NB4 (cell line): ENCODE results near the gene ARSB.

Experiments used
- DNase-seq: peaks from one replicate; pipeline ENCODE4 v3.0.0; 2010; ENCODE audit warnings: low read depth
- H3K4me3 ChIP-seq: one replicate; pipeline ENCODE4 v1.5.1; 2011; ENCODE audit warnings: mild to moderate bottlenecking, low read depth, low read length, moderate library complexity
- MYC ChIP-seq: IDR thresholded peaks from 2 replicates; pipeline ENCODE4 v1.6.1; 2011; ENCODE audit warnings: low read depth, low read length
- POLR2A ChIP-seq: IDR thresholded peaks from 2 replicates; pipeline ENCODE4 v1.6.1; 2011; ENCODE audit warnings: mild to moderate bottlenecking; ENCODE audit not compliant: insufficient read length; ENCODE audit errors: extremely low read depth
- TF ChIP-seq, protein P1 (sequence below): IDR thresholded peaks from 2 replicates; pipeline ENCODE4 v1.6.1; 2011; ENCODE audit warnings: low read depth, low read length
- TF ChIP-seq, protein P2 (sequence below): IDR thresholded peaks from one replicate; pipeline ENCODE4 v1.5.1; 2012; ENCODE audit warnings: low read depth, low read length

Gene ARSB

DNA sequence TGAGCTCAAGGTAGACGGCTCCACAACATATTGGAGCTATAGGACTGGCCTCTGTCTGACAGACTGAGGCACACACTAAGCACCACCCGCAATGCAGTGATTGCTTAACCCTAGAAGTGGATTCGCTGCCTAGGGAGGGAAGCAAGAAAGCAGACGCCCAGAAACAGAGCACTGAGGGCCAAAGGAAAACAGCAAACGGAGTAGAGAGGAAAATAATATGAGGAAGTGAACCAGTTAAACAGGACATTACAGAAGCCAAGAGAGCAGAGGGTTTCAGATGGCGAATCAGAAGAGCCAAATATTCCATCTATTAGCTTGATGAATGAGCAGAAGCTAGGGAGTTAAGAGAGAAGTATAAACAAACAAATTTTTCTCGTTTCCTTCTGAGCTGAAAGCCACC lies 197.3 kb downstream of the ARSB start:
- no peak for DNase-seq
- TF ChIP-seq MYC (no peak), POLR2A (no peak)
- TF ChIP-seq, protein P1, sequence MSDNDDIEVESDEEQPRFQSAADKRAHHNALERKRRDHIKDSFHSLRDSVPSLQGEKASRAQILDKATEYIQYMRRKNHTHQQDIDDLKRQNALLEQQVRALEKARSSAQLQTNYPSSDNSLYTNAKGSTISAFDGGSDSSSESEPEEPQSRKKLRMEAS, result no peak
- TF ChIP-seq, protein P2, sequence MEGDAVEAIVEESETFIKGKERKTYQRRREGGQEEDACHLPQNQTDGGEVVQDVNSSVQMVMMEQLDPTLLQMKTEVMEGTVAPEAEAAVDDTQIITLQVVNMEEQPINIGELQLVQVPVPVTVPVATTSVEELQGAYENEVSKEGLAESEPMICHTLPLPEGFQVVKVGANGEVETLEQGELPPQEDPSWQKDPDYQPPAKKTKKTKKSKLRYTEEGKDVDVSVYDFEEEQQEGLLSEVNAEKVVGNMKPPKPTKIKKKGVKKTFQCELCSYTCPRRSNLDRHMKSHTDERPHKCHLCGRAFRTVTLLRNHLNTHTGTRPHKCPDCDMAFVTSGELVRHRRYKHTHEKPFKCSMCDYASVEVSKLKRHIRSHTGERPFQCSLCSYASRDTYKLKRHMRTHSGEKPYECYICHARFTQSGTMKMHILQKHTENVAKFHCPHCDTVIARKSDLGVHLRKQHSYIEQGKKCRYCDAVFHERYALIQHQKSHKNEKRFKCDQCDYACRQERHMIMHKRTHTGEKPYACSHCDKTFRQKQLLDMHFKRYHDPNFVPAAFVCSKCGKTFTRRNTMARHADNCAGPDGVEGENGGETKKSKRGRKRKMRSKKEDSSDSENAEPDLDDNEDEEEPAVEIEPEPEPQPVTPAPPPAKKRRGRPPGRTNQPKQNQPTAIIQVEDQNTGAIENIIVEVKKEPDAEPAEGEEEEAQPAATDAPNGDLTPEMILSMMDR, result no peak
- H3K4me3 ChIP-seq, result no peak overlapping the region

DNA sequence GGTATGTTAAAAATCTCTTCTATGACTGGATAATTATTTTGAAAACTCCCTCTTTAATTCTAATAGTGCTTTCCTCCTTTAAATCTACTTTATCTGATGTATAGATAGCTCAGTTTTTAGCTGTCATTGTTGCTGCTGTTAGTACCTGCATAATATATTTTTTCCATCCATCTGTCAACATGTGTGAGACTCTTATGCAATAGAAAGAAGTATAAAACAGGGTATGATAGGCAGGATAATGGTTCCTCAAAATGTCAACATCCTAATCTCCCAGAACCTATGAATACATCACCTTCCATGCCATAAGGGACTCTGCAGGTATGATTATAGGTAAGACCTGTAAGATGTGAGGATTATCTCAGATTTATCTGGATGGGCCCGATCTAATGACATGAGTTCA lies 199.7 kb downstream of the ARSB start:
- H3K4me3 ChIP-seq, result no peak overlapping the region
- no peak for TF ChIP-seq MYC
- TF ChIP-seq POLR2A, result no peak
- TF ChIP-seq, protein P1, result no peak
- TF ChIP-seq, protein P2, result no peak
- DNase-seq, result no peak

DNA sequence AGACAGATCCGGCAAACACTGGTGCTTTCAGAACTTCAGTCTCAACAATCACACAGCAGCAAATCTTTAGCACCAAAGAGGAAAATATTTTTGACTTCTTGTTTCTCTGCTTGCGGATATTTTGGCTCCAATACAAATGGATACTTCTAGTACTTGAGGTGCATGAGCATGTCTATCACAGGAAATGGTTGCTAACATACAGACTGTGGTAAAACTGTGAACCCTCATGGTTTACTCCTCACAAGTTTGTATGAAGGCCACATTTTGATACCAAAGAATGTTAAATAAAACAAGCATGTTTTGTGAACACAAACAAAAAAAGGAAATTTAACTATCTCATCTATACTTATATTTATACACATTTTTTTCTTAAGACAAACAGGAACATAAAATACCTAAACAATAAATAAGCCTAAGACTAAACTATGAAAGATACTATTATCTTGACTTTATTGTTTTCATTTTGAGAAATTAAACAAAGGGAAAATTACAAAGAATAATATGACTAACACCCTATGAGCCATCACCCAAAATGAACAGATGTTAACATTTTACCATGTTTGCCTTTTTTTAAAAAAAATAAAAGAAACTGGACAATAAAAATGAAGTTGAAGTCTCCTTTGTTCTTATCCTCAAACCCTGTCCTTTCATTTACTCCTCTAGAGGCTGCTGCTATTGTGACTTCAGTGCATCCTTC lies 201.5 kb downstream of the ARSB start:
- no peak for TF ChIP-seq MYC
- TF ChIP-seq, protein P2, result no peak
- TF ChIP-seq POLR2A, result no peak
- DNase-seq, result no peak

DNA sequence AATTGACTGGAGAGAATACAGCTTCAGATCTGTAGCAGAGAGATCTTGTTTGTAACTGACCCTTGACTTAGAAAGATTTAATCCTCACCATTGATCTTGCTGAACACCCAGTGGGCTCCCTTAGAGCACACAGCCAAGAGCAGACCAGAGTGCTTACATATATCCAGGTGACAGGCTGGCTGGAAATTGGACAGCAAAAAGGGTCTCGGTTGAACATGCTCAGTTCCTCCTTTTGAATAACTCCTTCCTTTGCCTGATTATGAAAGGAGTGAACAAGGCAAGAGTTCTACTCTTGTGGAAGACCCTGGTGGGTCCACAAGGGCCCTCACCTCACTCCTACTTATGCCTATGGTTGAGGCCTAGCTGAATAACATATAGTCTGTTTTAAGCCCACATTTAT lies 202.4 kb downstream of the ARSB start:
- H3K4me3 ChIP-seq, result no peak overlapping the region
- TF ChIP-seq, protein P1, result no peak
- TF ChIP-seq MYC (no peak), POLR2A (no peak)
- TF ChIP-seq, protein P2, result no peak
- no peak for DNase-seq

More for the DNA sequence above, 201.5 kb downstream of the ARSB start:
- no peak overlapping the region for H3K4me3 ChIP-seq

DNA sequence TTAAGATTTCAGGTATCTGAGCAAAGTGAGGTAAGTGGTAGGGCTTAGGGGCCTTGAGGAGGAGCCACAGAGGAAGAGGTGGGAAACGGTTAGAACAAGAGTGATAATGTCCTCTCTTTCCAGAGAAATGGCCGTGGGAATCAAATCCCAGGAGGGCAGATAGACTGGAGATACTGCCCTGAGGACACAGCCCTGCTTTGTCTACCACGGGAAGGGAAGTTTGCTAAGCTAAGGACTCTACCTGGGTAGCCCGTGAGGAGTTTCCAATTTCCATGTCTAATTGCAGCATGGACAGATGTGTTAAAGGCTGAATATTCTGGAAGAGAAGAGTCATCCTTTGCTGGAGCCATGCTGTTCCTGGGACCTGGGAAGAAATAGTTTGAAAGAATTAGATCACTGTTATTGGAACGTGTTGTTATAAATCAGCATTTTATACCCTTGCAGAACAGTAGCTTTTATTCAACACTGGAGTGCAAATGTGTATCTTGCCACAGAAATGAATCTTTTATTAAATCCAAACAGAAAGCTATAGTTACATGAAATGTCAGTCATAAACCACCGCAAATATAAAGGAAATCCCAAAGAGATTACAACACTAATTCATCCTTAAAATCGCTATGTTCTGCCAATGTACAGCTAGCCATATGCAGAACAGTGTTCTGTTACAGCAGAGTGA lies 203.4 kb downstream of the ARSB start:
- TF ChIP-seq, protein P1, result no peak
- TF ChIP-seq POLR2A (no peak), MYC (no peak)
- TF ChIP-seq, protein P2, result no peak
- no peak for DNase-seq
- H3K4me3 ChIP-seq, result no peak overlapping the region
